DND-41 (cell line): Measurements from ENCODE around the gene NEAT1.

Experiments
- ATAC-seq: fragments of 200-7000 bp; cut with Tn5 transposase; 3 replicates; pipeline ENCODE4 v1.9.1; 2021; ENCODE audit warnings: low read depth; ENCODE audit not compliant: insufficient read depth
- DNase-seq: peaks from one replicate; pipeline ENCODE4 v3.0.0-alpha.2; 2020
- H2AFZ ChIP-seq: 2 replicates; pipeline ENCODE4 v1.6.0; 2012; ENCODE audit warnings: low read depth, low read length
- H3K27ac ChIP-seq: 2 replicates; pipeline ENCODE4 v1.5.1; 2012; ENCODE audit warnings: low read length, inconsistent platforms
- H3K27me3 ChIP-seq: fragments of 200-600 bp; sonication (generic); 2 replicates; pipeline ENCODE4 v1.6.0; 2012; ENCODE audit warnings: low read length, mild to moderate bottlenecking, inconsistent platforms; ENCODE audit not compliant: insufficient read depth, poor library complexity
- H3K36me3 ChIP-seq: 2 replicates; pipeline ENCODE4 v1.5.1; 2012; ENCODE audit warnings: low read length, inconsistent platforms; ENCODE audit not compliant: insufficient read depth
- H3K4me1 ChIP-seq: 2 replicates; pipeline ENCODE4 v1.5.1; 2012; ENCODE audit warnings: mild to moderate bottlenecking, low read length; ENCODE audit not compliant: insufficient read depth
- H3K4me2 ChIP-seq: 2 replicates; pipeline ENCODE4 v1.6.0; 2012; ENCODE audit warnings: mild to moderate bottlenecking, moderate library complexity, low read length, inconsistent platforms; ENCODE audit not compliant: insufficient read depth
- H3K4me3 ChIP-seq, 2 experiments: fragments of 200-600 bp in 1 of 2; shearing (Covaris generic) in 1 of 2; 2 replicates each; pipeline ENCODE4 v1.5.1; 2012 to 2016; ENCODE audit warnings: inconsistent platforms in 2 of 2, low read length in 2 of 2, mild to moderate bottlenecking in 2 of 2, low read depth in 1 of 2, moderate library complexity in 1 of 2
- H3K79me2 ChIP-seq: 2 replicates; pipeline ENCODE4 v1.6.0; 2012; ENCODE audit warnings: low read length, inconsistent platforms; ENCODE audit not compliant: insufficient read depth
- H3K9ac ChIP-seq: 2 replicates; pipeline ENCODE4 v1.6.0; 2012; ENCODE audit warnings: low read depth, mild to moderate bottlenecking, inconsistent platforms, low read length, moderate library complexity
- H3K9me3 ChIP-seq: 2 replicates; pipeline ENCODE4 v1.5.1; 2012; ENCODE audit warnings: low read length, moderate library complexity, mild to moderate bottlenecking, inconsistent platforms; ENCODE audit not compliant: insufficient read depth, severe bottlenecking
- H4K20me1 ChIP-seq: 2 replicates; pipeline ENCODE4 v1.6.0; 2012; ENCODE audit warnings: low read length; ENCODE audit not compliant: insufficient read depth
- CTCF ChIP-seq: IDR thresholded peaks from 2 replicates; pipeline ENCODE4 v1.5.1; 2012; ENCODE audit warnings: borderline replicate concordance, low read length, moderate library complexity, mild to moderate bottlenecking; ENCODE audit not compliant: poor library complexity, severe bottlenecking; ENCODE audit errors: extremely low read depth
- EZH2 ChIP-seq: IDR thresholded peaks from 3 replicates; pipeline ENCODE4 v1.6.1; 2012; ENCODE audit warnings: borderline replicate concordance, low read depth, mild to moderate bottlenecking, moderate library complexity, low read length, inconsistent platforms; ENCODE audit not compliant: severe bottlenecking

The NEAT1 gene

GRCh38 chr11:65492637-65493366, 70.2 kb downstream of the NEAT1 start:
- DNase-seq (no peak), ATAC-seq (no peak)
- peaks cover 23% of the 10 kb centered on the region for H3K79me2 ChIP-seq
- no peaks in the 10 kb centered on the region for H3K9me3 ChIP-seq
- no peak overlapping the region for H3K4me3 ChIP-seq
- TF ChIP-seq CTCF: no peak
- no peak for TF ChIP-seq EZH2
- no peak overlapping the region for H3K27ac ChIP-seq
- no peaks in the 10 kb centered on the region for H3K27me3 ChIP-seq
- peaks cover 16% of the 10 kb centered on the region for H3K4me1 ChIP-seq
- H2AFZ ChIP-seq: no peak overlapping the region
- H3K36me3 ChIP-seq: no peaks in the 10 kb centered on the region; the same call in 1 of the 2 replicates
- no peak overlapping the region for H3K4me2 ChIP-seq
- no peak overlapping the region for H3K9ac ChIP-seq
- H4K20me1 ChIP-seq: no peaks in the 10 kb centered on the region

- no peak overlapping the region for H3K9ac ChIP-seq
- ATAC-seq: no peak
- no peak overlapping the region for H3K4me3 ChIP-seq
- no peak for DNase-seq
- H3K9me3 ChIP-seq: no peaks in the 10 kb centered on the region
- no peak for TF ChIP-seq EZH2
- TF ChIP-seq CTCF: no peak
- no peak overlapping the region for H3K4me2 ChIP-seq
- no peaks in the 10 kb centered on the region; the same call in 1 of the 2 replicates for H3K36me3 ChIP-seq
- no peaks in the 10 kb centered on the region for H3K27me3 ChIP-seq
- H3K27ac ChIP-seq: no peak overlapping the region
- no peaks in the 10 kb centered on the region for H4K20me1 ChIP-seq
- peaks cover 30% of the 10 kb centered on the region for H3K79me2 ChIP-seq
- no peak overlapping the region for H2AFZ ChIP-seq
- H3K4me1 ChIP-seq: peaks cover 16% of the 10 kb centered on the region
These were observed 71.0 kb downstream of the NEAT1 start for GRCh38 chr11:65493367-65494176.
